ENCODE data around the gene MICU1. TPM values are rescaled to one million over a fixed set of nuclear protein-coding genes. Genes with fewer than 3 reads are reported as not detected.

Gene MICU1
- total RNA-seq, 1 experiment from 2014 or later, result 70.5 TPM

DNA sequence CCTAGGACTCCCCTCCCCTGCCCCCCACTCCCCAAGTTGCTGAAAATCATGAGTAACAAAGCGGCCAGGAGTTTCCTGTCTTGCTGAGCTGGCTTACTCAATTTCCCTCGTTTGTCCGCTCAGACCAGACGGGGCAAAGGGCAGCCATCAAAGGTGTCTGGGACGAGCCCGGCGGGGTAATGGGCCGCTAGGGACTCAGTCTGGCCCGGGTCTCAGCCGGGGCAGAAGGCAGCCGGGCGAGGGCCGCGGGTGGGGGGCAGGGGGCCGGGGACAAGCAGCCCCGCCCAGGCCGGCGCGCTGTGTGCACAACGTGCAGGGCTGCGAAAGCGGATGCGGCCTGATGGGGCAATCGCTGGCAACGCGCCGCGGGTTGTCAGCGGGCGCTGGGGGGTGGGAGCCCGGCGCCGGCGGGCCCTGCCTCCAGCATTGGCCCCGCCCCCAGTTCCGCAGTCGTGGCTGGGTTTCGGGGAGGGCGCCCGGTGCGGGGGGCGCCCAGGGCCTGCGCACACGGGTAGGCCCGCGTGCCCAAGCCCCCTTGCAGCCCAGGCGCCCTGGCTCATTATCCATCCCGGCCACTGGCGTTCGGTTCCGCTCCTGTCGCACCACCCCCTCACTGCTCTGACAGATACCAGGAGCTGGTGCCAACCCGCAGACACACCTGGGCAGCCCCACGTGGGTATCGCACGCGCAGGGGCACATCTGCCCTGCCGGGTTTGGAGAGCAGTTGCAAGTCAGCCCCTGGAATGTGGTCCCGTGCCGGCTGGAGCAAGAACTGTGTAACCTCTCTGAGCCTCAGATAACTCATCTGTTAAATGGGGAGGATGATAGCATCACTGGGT lies 306.2 kb downstream of the MICU1 start:
- no peak overlapping the region for H2AFZ ChIP-seq
- H3K27me3 ChIP-seq (ENCODE audit: insufficient read depth, low read depth), result no peaks in the 10 kb centered on the region
- H3K36me3 ChIP-seq (ENCODE audit: low read depth), result no peaks in the 10 kb centered on the region
- peak overlapping the region; percentile 88 for H3K4me2 ChIP-seq
- H3K79me2 ChIP-seq (ENCODE audit: low read depth), result no peaks in the 10 kb centered on the region
- no peaks in the 10 kb centered on the region for H4K20me1 ChIP-seq (ENCODE audit: insufficient read depth)
- no peak for TF ChIP-seq EZH2 (IDR thresholded peaks at IDR 0.05; ENCODE audit: low read depth)
- TF ChIP-seq, protein P1, sequence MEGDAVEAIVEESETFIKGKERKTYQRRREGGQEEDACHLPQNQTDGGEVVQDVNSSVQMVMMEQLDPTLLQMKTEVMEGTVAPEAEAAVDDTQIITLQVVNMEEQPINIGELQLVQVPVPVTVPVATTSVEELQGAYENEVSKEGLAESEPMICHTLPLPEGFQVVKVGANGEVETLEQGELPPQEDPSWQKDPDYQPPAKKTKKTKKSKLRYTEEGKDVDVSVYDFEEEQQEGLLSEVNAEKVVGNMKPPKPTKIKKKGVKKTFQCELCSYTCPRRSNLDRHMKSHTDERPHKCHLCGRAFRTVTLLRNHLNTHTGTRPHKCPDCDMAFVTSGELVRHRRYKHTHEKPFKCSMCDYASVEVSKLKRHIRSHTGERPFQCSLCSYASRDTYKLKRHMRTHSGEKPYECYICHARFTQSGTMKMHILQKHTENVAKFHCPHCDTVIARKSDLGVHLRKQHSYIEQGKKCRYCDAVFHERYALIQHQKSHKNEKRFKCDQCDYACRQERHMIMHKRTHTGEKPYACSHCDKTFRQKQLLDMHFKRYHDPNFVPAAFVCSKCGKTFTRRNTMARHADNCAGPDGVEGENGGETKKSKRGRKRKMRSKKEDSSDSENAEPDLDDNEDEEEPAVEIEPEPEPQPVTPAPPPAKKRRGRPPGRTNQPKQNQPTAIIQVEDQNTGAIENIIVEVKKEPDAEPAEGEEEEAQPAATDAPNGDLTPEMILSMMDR (conservative IDR thresholded peaks at IDR 0.05), result no peak
- H3K9me2 ChIP-seq (ENCODE audit: insufficient read depth), result no peaks in the 10 kb centered on the region
- peak overlapping the region; percentile 59 for H3K4me3 ChIP-seq
- BruUV-seq (replicated peaks), result no TSS peak
- ChIA-PET CTCF (interaction anchor here (0.6 to 0.8 kb wide), 8 partner anchors 8 to 1613 kb away, joined by 3 to 13 read pairs (median 6); no protein-coding TSS in a partner anchor), POLR2A (ENCODE audit: unreplicated experiment) (interaction anchor here (0.6 to 1.0 kb wide), 7 partner anchors 27 to 777 kb away, joined by 5 to 32 read pairs (median 10); partner anchors contain the start of genes DDIT4 and P4HA1)
- peaks cover 74% of the 10 kb centered on the region for H3F3A ChIP-seq (ENCODE audit: insufficient read depth, low read depth)
- DNase-seq, result peak; percentile 91 to 95
- H3K9me3 ChIP-seq (ENCODE audit: insufficient read depth, low read depth), result no peaks in the 10 kb centered on the region
- peaks cover 95% of the 10 kb centered on the region for H3K4me1 ChIP-seq (replicated peaks; ENCODE audit: insufficient read depth)
- peak overlapping the region; percentile 99 for H3K27ac ChIP-seq
- intact Hi-C loops (cut with micrococcal nuclease; ENCODE audit: unreplicated experiment), result loop anchor here (1.0 to 2.0 kb wide), 4 partner anchors 12 to 239 kb away; partner anchors contain the start of gene DDIT4

DNA sequence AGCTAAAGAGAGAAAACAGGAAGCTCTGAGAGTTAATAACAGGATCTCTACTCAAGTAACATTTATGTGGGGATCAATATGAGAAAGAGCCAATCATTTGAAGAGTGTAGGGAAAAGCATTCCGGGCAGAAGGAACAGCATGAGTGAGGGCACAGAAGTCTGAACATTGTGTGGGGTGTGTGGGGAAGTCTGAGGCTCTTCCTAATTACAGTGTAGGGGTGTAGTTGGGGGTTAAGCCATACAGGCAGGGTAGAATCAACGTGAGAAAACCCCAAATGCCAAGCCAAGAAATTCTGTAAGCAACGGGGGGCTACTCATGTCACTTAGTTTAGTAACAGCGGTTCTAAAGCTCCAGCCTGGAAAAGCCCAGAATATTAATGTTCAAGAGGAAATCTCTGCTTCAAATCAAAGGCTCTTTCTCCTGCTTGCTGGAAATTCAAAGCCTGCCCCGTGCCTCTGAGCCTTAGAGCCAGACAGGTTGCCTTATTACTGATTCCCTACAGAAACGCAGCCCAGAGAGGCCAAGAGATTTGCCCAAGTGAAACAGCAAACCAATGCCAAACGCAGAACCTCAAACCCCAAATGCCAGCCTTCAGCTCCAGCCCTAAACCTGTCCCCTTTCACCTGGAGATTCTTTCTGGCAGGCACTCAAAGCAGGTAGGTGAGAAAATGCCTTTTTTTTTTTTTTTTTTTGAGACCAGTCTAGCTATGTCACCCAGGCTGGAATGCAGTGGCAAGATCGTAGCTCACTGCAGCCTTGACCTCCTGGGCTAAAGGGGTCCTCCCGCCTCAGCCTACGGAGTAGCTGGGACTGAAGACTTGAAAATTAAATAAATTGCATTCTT lies 307.2 kb downstream of the MICU1 start:
- no peaks in the 10 kb centered on the region for H3K79me2 ChIP-seq (ENCODE audit: low read depth)
- TF ChIP-seq, protein P1 (conservative IDR thresholded peaks at IDR 0.05), result no peak
- no peak for TF ChIP-seq EZH2 (IDR thresholded peaks at IDR 0.05; ENCODE audit: low read depth)
- ChIA-PET POLR2A (ENCODE audit: unreplicated experiment) (interaction anchor here (0.6 to 1.0 kb wide), 6 partner anchors 26 to 778 kb away, joined by 4 to 20 read pairs (median 8); partner anchors contain the start of gene P4HA1), CTCF (interaction anchor here (0.6 to 0.8 kb wide), 6 partner anchors 9 to 1614 kb away, joined by 4 to 13 read pairs (median 8); no protein-coding TSS in a partner anchor)
- no peaks in the 10 kb centered on the region for H3K9me2 ChIP-seq (ENCODE audit: insufficient read depth)
- H3K36me3 ChIP-seq (ENCODE audit: low read depth), result no peaks in the 10 kb centered on the region
- DNase-seq, result peak; percentile 52 to 84
- peaks cover 94% of the 10 kb centered on the region for H3K4me1 ChIP-seq (replicated peaks; ENCODE audit: insufficient read depth)
- TSS peak; percentile 32 for BruUV-seq (replicated peaks)
- H4K20me1 ChIP-seq (ENCODE audit: insufficient read depth), result no peaks in the 10 kb centered on the region
- peak overlapping the region; percentile 99 for H3K27ac ChIP-seq
- peak overlapping the region; percentile 59 for H3K4me3 ChIP-seq
- H3K4me2 ChIP-seq, result peak overlapping the region; percentile 88
- no peaks in the 10 kb centered on the region for H3K9me3 ChIP-seq (ENCODE audit: insufficient read depth, low read depth)
- peaks cover 81% of the 10 kb centered on the region for H3F3A ChIP-seq (ENCODE audit: insufficient read depth, low read depth)
- no peak overlapping the region for H2AFZ ChIP-seq
- H3K27me3 ChIP-seq (ENCODE audit: insufficient read depth, low read depth), result no peaks in the 10 kb centered on the region
- intact Hi-C loops (cut with micrococcal nuclease; ENCODE audit: unreplicated experiment), result no loop called here

Other genes starting within 250 kb of the MICU1 start
- gene MCU, start 66.1 kb upstream of the MICU1 start, total RNA-seq (2021), result 59.5 and 61.9 TPM in 2 replicates

Measured in PC-9 (cell line).